Dendritic cell treated with granulocyte-macrophage colony-stimulating factor and Interleukin-4, amounts not matched to agents 40 ng/mL and 50 ng/mL, for 4 days (primary cell): ENCODE measurements around the gene MOG.

ENCODE experiments used
- H3K27ac Mint-ChIP-seq: one replicate; pipeline ENCODE4 v1.8.0; 2022; ENCODE audit warnings: mild to moderate bottlenecking, mixed read lengths
- H3K27me3 Mint-ChIP-seq: one replicate; pipeline ENCODE4 v1.8.0; 2022; ENCODE audit warnings: mild to moderate bottlenecking, mixed read lengths
- H3K36me3 Mint-ChIP-seq: one replicate; pipeline ENCODE4 v1.8.0; 2022; ENCODE audit warnings: low read depth, mixed read lengths
- H3K4me1 Mint-ChIP-seq: one replicate; pipeline ENCODE4 v1.8.0; 2022; ENCODE audit warnings: low read depth, mixed read lengths
- H3K4me3 Mint-ChIP-seq: one replicate; pipeline ENCODE4 v1.8.0; 2022; ENCODE audit warnings: mild to moderate bottlenecking, moderate library complexity, mixed read lengths
- H3K9me3 Mint-ChIP-seq: one replicate; pipeline ENCODE4 v1.8.0; 2022; ENCODE audit warnings: mixed read lengths
- intact Hi-C: fragments of 100-400 bp; cut with micrococcal nuclease; formaldehyde crosslinking; loops from one replicate; pipeline ENCODE4 v1.15.0; 2022

The MOG gene

DNA sequence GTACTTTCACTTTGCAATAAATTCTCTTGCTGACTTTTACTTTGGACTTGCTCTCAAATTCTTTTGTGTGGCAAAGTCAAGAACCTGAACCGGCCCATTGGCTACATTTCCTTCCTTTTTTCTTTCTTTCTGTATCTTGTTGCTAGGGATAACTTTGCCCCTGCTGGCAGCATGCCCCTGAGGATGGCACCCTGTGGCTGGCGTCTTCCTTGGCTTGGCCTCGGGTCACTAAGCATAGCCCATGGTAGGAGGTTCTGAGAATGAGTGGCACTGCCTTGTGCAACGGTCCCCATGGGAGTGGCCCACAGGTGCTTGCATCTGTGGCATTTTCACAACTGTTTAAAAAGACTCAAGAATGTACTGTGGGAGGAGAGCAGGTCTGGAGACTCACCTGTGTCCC, 52.3 kb downstream of the MOG start:
- H3K36me3 Mint-ChIP-seq, result no peaks in the 10 kb centered on the region
- peaks cover 45% of the 10 kb centered on the region for H3K27me3 Mint-ChIP-seq
- intact Hi-C loops, result no loop called here
- no peak overlapping the region for H3K27ac Mint-ChIP-seq
- H3K4me3 Mint-ChIP-seq, result no peak overlapping the region
- H3K4me1 Mint-ChIP-seq, result peaks cover 6% of the 10 kb centered on the region
- H3K9me3 Mint-ChIP-seq, result no peaks in the 10 kb centered on the region

DNA sequence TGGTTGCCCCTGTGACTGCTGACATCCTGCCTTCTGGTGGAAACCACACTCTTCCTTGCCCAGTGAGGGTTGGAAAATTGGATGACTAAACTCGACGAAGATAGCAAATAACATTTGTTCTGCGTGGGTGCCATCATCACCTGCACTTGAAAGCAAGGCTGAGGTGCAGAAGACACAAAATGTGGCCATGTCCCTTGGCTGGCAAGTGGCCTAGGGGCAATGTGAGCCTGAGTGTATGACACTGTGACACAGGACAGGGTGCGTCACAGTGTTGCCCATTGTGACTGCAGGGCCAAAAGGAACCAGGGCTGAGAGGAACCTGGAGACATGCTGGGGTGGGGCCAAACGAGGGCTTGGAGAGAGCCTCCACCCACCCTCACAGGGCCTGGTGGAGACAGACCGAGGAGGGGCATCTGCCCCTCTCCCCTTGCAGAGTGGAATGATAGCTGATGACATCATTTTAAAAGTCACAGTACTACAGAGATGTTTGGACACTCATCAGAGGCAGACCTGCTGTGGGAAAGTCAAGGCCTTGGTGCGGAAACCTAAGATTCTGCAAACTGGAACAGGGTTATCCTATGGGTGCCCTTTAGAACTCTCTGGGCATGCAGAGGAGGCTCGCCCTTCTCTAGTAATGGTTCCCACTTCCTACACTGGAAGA, 53.5 kb downstream of the MOG start:
- H3K27ac Mint-ChIP-seq, result no peak overlapping the region

GRCh38 chr6:29720863-29721262, 64.0 kb downstream of the MOG start:
- peaks cover 29% of the 10 kb centered on the region for H3K36me3 Mint-ChIP-seq
- intact Hi-C loops, result no loop called here
- peaks cover 38% of the 10 kb centered on the region for H3K4me1 Mint-ChIP-seq
- H3K27ac Mint-ChIP-seq, result no peak overlapping the region
- H3K4me3 Mint-ChIP-seq, result no peak overlapping the region
- H3K27me3 Mint-ChIP-seq, result peaks cover 2% of the 10 kb centered on the region
- no peaks in the 10 kb centered on the region for H3K9me3 Mint-ChIP-seq

More for the DNA sequence above, 53.5 kb downstream of the MOG start:
- peaks cover 50% of the 10 kb centered on the region for H3K27me3 Mint-ChIP-seq
- no peaks in the 10 kb centered on the region for H3K9me3 Mint-ChIP-seq
- H3K4me3 Mint-ChIP-seq, result no peak overlapping the region
- no peaks in the 10 kb centered on the region for H3K36me3 Mint-ChIP-seq
- intact Hi-C loops, result no loop called here
- peaks cover 6% of the 10 kb centered on the region for H3K4me1 Mint-ChIP-seq
